HG03095 (cell line): ENCODE data around the gene TMEM178B.
"Not testable (repeated sequence)": the region's sequence is repeated elsewhere in the genome, so short reads cannot be mapped to it uniquely, and the experiment has no call there.

Experiments
- ATAC-seq: cut with Tn5 transposase; IDR thresholded peaks from one replicate; pipeline ENCODE4 v1.9.1; 2021; ENCODE audit warnings: moderate library complexity; ENCODE audit not compliant: unreplicated experiment

TMEM178B gene

GRCh38 chr7:141377906-141378305, 304.0 kb downstream of the TMEM178B start:
- no peak for ATAC-seq

GRCh38 chr7:141378405-141378804, 304.5 kb downstream of the TMEM178B start:
- ATAC-seq, result no peak

GRCh38 chr7:141381794-141382427, 308.0 kb downstream of the TMEM178B start:
- no peak for ATAC-seq

- ATAC-seq, result not testable (repeated sequence)
Observed at GRCh38 chr7:141383356-141383755, 309.5 kb downstream of the TMEM178B start.

DNA sequence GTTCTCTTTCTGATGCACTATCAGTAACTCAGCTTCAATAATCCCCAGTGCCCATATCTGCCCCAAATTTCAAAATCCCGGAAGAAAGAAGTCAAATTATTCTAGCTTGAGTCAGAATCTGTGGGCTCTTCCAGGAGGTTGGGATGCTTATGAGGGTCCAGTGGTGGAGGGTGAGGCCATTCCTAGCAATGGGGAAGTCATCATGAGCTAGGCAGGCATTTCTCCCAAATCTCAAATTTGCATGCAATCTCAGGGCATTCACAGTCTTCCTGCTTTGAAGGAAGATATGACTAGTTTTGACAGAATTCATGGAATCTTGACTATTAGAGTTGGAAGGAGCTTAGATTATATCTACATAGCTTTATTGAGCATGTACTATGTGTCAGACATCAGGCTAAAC, 313.0 kb downstream of the TMEM178B start:
- no peak for ATAC-seq

DNA sequence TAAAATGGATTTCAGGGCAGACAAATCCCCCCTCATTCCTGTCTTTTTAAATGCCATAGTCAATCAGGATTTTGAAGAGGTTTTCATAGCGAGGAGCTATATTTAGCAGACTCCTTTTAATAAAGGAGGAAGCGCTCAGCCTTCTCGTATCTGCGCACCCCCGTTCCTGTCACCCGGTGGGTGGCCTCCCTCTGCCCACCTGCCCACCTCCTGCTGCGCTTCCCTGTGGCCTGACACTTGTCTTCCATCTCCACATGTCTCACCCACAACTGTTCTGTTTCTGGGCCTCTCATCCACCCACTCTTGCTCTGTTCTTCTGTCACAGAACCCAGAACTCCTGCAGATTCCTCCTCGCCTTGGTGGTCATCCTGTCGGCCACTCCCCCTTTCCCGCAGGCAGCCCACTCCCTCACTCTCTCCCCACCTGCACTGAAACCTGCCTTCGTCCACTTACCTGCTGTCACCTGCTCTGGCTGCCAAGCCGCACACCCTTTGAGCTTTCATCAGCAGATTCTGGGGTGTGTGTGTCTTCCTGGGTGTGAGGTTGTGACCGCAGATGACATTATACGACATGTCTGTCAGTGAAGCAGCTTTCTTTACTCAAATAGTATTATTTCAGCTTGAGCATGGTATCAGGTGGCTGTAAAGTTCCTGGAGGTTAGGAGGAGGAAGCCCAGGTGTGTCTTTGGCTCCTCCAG, 313.8 kb downstream of the TMEM178B start:
- no peak for ATAC-seq

DNA sequence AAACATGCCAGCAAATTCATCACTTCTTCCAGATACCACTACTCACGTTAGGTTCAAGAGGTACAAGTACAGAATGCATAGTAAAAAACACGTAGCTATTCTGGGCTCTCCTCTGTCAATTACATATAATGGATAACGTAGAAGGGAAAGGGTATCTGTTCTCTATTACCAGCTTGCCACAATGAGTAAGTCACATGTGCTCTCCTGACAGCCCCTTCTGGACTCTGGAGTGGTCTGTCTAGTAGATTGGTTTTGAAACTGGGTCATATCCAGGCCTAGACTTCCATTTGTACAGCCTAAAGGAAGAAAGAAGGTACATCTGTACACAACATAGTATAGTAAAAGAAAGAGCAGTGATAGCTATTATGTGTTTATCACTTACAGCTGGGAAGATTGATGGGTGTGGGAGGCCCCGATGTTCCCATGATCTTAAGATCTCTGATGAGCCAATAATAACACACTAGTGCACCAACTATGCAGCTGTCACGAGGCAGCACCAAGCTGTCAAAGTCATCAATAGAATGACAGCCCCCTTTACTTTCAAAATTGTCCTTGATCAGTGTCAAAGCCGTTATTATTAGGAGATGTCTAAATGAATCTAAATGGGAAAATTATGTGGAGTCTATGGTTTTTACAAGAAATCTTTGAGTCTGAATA, 315.4 kb downstream of the TMEM178B start:
- no peak for ATAC-seq

GRCh38 chr7:141390339-141390738, 316.5 kb downstream of the TMEM178B start:
- no peak for ATAC-seq

DNA sequence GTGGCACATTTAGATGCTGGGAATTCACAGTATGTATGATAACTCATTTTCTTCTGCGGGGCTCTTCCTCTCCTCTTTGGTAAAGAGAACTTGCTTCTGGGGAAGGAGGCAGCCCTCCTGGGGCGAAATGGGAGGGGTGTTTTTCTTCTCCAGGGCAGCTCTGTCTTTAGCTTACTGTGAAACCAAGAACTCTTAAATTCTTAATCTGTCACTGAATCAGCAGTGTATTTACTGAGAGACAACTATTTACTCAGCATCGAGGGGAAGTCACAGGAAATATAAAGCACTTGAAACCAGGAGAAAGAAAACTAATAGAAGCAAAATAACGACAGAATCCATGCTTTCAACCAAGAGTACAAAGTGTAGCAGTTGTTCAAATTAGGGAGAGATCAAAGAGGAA, 319.2 kb downstream of the TMEM178B start:
- no peak for ATAC-seq

DNA sequence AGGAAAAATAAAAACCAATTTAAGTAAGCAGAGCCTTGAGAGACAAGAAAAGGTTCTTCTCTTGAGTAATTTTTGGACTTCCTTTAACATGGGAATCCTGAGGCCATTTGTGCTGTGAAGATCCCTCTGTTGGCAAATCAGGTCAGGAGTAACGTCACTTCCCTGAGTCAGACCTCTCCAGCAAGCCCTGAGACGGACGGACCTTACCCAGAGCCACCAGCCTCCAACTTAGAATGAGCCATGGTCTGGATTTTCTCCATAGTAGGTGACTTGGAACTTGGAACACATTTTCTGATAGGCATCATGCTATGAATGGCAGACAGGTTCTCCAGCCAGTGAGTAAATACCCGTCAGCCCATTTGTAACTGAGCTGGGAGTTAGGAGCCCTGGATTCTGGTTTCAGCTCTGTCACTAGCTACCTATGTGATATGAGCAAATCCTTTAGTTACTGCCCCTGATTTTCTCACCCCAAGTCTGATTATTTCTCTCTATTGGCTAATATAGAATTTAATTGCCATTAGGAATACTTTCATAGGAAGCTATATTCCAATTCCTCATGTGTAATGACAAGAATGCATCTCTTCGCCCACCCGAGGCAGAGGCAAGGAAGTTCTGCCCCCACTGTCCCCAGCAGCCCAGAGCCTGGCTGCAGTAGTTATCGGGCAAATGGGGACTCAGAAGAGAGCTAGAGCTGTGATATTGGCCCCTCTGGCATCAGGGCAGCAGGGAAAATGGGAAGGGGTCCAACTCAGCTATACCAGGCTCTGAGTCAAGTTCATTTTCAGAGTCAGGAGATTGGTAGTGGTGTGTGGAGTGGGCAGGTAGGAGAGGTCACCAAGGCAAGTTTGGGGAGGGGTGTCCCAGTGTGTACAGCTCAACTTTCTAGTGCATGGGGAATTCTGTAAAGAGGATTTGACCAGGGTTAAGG, 323.6 kb downstream of the TMEM178B start:
- no peak for ATAC-seq

- ATAC-seq, result no peak
Observed at GRCh38 chr7:141400356-141400755, 326.5 kb downstream of the TMEM178B start.

DNA sequence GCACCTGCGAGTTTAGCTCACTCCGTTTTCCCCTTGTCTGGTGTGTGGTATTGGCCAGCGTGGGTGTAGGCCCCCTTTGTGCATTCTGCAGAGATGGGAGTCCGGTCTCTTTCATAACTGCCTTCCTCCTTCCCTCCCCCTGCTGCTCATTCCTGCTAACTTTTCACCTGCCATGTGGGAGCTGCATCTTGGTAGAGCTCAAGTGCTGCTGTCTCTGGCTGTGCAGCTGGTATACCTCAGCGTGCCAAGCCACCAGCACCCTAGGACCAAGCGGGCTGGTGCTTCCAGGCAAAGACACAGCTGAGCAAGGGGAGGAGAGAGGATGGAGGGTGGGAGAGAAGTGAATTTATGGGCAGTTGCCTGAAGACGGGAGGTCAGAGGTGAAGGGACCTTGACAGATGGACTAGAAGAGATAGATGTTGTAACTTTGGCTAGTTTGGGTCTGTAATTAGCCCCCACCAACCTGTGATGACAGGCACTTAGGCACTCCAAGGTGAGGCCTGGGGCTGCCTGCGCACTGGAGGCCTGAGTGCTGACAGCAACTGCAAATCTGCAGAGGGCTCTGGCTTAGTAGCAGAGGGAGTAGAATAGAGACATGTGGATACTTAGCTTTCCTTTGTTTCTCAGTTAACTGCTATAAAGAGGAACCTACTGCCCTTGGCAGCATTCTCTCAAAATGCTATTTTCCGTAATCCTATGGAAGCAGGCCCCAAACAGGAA, 328.6 kb downstream of the TMEM178B start:
- ATAC-seq, result no peak

GRCh38 chr7:141403846-141404245, 330.0 kb downstream of the TMEM178B start:
- not testable (repeated sequence) for ATAC-seq

GRCh38 chr7:141406347-141406746, 332.5 kb downstream of the TMEM178B start:
- no peak for ATAC-seq

- ATAC-seq, result no peak
Observed at GRCh38 chr7:141407893-141408292, 334.0 kb downstream of the TMEM178B start.

- ATAC-seq, result no peak
Observed at GRCh38 chr7:141408440-141408839, 334.6 kb downstream of the TMEM178B start.

DNA sequence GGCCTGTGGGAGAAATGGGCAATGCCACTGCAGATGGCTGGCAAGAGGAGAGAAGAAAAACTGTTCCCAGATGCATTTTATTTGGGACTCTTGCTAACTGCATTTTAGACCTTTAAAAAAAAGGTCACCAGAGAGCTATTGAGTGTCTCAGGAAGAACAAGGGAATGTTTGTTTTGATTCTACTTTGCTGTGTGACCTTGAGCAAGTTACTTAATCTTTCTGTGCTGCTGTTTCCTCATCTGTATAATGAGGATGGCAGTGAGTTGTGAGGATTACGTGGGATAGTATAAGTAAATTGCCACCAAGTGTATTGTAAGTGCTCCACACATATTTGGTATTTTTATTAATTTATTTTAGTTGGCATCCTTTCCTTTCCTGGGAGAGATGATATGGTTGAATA, 335.4 kb downstream of the TMEM178B start:
- ATAC-seq, result no peak

GRCh38 chr7:141409801-141410329, 336.0 kb downstream of the TMEM178B start:
- ATAC-seq, result no peak

DNA sequence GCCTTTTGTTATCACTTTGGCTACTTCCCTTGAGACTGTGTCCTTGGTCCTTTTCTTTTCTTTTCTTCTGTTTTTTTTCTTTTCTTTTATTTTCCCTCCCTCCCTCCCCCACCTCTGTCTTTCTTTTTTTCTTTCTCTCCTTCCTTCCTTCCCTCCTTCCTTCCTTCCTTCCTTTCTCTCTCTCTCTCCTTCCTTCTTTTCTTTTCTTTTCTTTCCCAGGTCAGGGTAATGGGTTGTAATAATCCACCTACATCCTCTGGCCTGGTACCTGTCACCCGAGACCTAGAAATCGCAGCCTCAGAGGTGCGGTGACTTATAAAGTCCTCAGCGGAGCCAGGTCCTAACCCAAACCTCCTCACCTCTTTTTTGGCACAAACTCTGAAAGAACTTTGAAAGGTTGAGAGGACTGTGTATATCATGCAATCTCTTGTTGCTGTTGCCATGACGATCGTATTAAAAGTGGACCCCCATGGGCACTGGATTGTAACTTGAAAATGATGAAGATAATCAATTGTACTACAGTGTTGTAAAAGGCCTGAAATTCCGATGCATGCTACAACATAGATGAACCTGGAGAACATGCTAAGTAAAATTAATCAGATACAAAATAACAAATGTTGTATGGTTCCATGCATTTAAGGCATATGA, 336.6 kb downstream of the TMEM178B start:
- ATAC-seq, result no peak

- no peak for ATAC-seq
Observed at GRCh38 chr7:141411133-141411532, 337.3 kb downstream of the TMEM178B start.
